ENCODE data around the gene FAM199X.
"Not testable (repeated sequence)": the region's sequence is repeated elsewhere in the genome, so short reads cannot be mapped to it uniquely, and the experiment has no call there.

FAM199X gene

GRCh38 chrX:104189837-104190236 is 23.6 kb downstream of the FAM199X start:
- no peak for DNase-seq (ENCODE audit: low read depth)

GRCh38 chrX:104193485-104193884 is 27.2 kb downstream of the FAM199X start:
- DNase-seq (ENCODE audit: low read depth): no peak

- DNase-seq (ENCODE audit: low read depth): no peak
Observed at GRCh38 chrX:104195013-104195412, 28.8 kb downstream of the FAM199X start.

GRCh38 chrX:104195489-104196084 is 29.3 kb downstream of the FAM199X start:
- no peak for DNase-seq (ENCODE audit: low read depth)

GRCh38 chrX:104205548-104205947 is 39.3 kb downstream of the FAM199X start:
- no peak for DNase-seq (ENCODE audit: low read depth)

- DNase-seq (ENCODE audit: low read depth): no peak
Observed at GRCh38 chrX:104211187-104211586, 44.9 kb downstream of the FAM199X start.

GRCh38 chrX:104230060-104230459 is 63.8 kb downstream of the FAM199X start:
- not testable (repeated sequence) for DNase-seq (ENCODE audit: low read depth)

Measured in activated T-cell treated with anti-CD3 and anti-CD28 coated beads for 1 hour (primary cell).